Endothelial cell of umbilical vein (primary cell): ENCODE results near the gene LUC7L2. TPM values are rescaled to one million over a fixed set of nuclear protein-coding genes. Genes with fewer than 3 reads are reported as not detected.

ENCODE experiments used
- BruUV-seq: library from RNA; stranded (reverse); fragments of 400-500 nt; replicated peaks from 2 replicates; lab custom pipeline; 2021; lab: Mats Ljungman, UMichigan
- CTCF ChIA-PET: fragments of 300-600, 350-600 bp; sonication (Branson Sonifier 250); formaldehyde crosslinking; loops from one replicate; lab custom pipeline; 2021; ENCODE audit warnings: antibody characterized with exemption, inconsistent platforms; lab: Charles Lee
- POLR2A ChIA-PET: fragments of 300-600, 350-600 bp; sonication (Branson Sonifier 250); formaldehyde crosslinking; loops from one replicate; lab custom pipeline; 2021; ENCODE audit warnings: antibody characterized with exemption, inconsistent platforms; lab: Charles Lee
- DNase-seq: peaks from one replicate; pipeline ENCODE4 v3.0.0-alpha.2; 2011; ENCODE audit warnings: low read depth, low spot score
- FAIRE-seq: peaks from 2 replicates; lab custom pipeline; 2011; peaks lifted over from hg19 to GRCh38; lab: Jason Lieb, UNC
- H2AFZ ChIP-seq: 2 replicates; pipeline ENCODE4 v1.6.0; 2012; ENCODE audit warnings: low read depth, low read length, control low read depth, inconsistent platforms
- H3K27ac ChIP-seq: 2 replicates; pipeline ENCODE4 v1.5.1; 2011; ENCODE audit warnings: low read depth, mild to moderate bottlenecking, control low read depth, low read length, moderate library complexity; ENCODE audit not compliant: insufficient read depth
- H3K27me3 ChIP-seq, 2 experiments: 2 replicates each; pipeline versions ENCODE4 v1.6.0 to v1.6.1; 2011; ENCODE audit warnings: low read length in 2 of 2, mixed read lengths in 1 of 2; ENCODE audit not compliant: control insufficient read depth in 2 of 2, insufficient read depth in 2 of 2
- H3K36me3 ChIP-seq, 2 experiments: 2 replicates in 1 of 2; 3 replicates in 1 of 2; pipeline ENCODE4 v1.5.1; 2011; ENCODE audit warnings: low read length in 2 of 2, mild to moderate bottlenecking in 1 of 2, moderate library complexity in 1 of 2; ENCODE audit not compliant: control insufficient read depth in 2 of 2, insufficient read depth in 2 of 2; ENCODE audit errors: extremely low read depth in 1 of 2
- H3K4me1 ChIP-seq: 3 replicates; pipeline ENCODE4 v1.5.1; 2011; ENCODE audit warnings: mild to moderate bottlenecking, low read length; ENCODE audit not compliant: control insufficient read depth, insufficient read depth; ENCODE audit errors: extremely low read depth
- H3K4me2 ChIP-seq: 2 replicates; pipeline ENCODE4 v1.6.1; 2011; ENCODE audit warnings: low read length, control low read depth, mixed read lengths; ENCODE audit not compliant: insufficient read depth
- H3K4me3 ChIP-seq, 3 experiments: fragments of 200-600 bp in 1 of 3; sonication (generic), shearing (Covaris generic) in 1 of 3; replicated peaks in 1 of 3; 2 replicates each; pipeline ENCODE4 v1.5.1; 2011 to 2016; ENCODE audit warnings: control low read depth in 3 of 3, low read length in 3 of 3, mild to moderate bottlenecking in 2 of 3, inconsistent platforms in 1 of 3, low read depth in 1 of 3, moderate library complexity in 1 of 3; ENCODE audit not compliant: insufficient read depth in 1 of 3
- H3K79me2 ChIP-seq: 2 replicates; pipeline ENCODE4 v1.6.0; 2012; ENCODE audit warnings: low read length, inconsistent platforms; ENCODE audit not compliant: control insufficient read depth, insufficient read depth
- H3K9ac ChIP-seq: replicated peaks from 2 replicates; pipeline ENCODE3; 2011; ENCODE audit warnings: low read length, control low read depth; ENCODE audit not compliant: insufficient read depth; ENCODE audit errors: extremely low read depth
- H3K9me1 ChIP-seq: replicated peaks from 3 replicates; pipeline ENCODE4 v1.6.0; 2011; ENCODE audit warnings: mild to moderate bottlenecking, low read length; ENCODE audit not compliant: control insufficient read depth, insufficient read depth; ENCODE audit errors: extremely low read depth
- H3K9me3 ChIP-seq: replicated peaks from 2 replicates; pipeline ENCODE4 v1.5.1; 2012; ENCODE audit warnings: low read length, inconsistent platforms; ENCODE audit not compliant: control insufficient read depth, insufficient read depth
- H4K20me1 ChIP-seq: replicated peaks from 2 replicates; pipeline ENCODE3; 2011; ENCODE audit warnings: mild to moderate bottlenecking, low read length; ENCODE audit not compliant: control insufficient read depth, insufficient read depth; ENCODE audit errors: extremely low read depth
- CTCF ChIP-seq, 2 donors: IDR thresholded peaks; 1 replicate in 1 of 2; 2 replicates in 1 of 2; pipeline ENCODE4 v1.5.1; 2011; ENCODE audit warnings: low read length in 2 of 2, mild to moderate bottlenecking in 2 of 2, moderate library complexity in 2 of 2, control low read depth in 1 of 2, inconsistent platforms in 1 of 2, low read depth in 1 of 2; ENCODE audit not compliant: insufficient read depth in 1 of 2; ENCODE audit errors: extremely low read depth in 1 of 2
- EZH2 ChIP-seq: IDR thresholded peaks from 2 replicates; pipeline ENCODE4 v1.6.1; 2012; ENCODE audit warnings: borderline replicate concordance, low read depth, mild to moderate bottlenecking, moderate library complexity, low read length, inconsistent platforms; ENCODE audit not compliant: severe bottlenecking
- FOS ChIP-seq: IDR thresholded peaks from 2 replicates; pipeline ENCODE4 v1.6.1; 2011; ENCODE audit warnings: mild to moderate bottlenecking, low read length, moderate library complexity, borderline replicate concordance; ENCODE audit not compliant: insufficient read depth
- GATA2 ChIP-seq: IDR thresholded peaks from 2 replicates; pipeline ENCODE4 v1.7.0; 2011; ENCODE audit warnings: low read depth, mild to moderate bottlenecking, moderate library complexity, mixed read lengths, low read length; ENCODE audit not compliant: insufficient read length, insufficient read depth
- JUN ChIP-seq: IDR thresholded peaks from 2 replicates; pipeline ENCODE4 v1.6.1; 2011; ENCODE audit warnings: borderline replicate concordance, low read depth; ENCODE audit not compliant: insufficient read length, insufficient read depth
- MAX ChIP-seq: IDR thresholded peaks from 2 replicates; pipeline ENCODE4 v1.6.1; 2011; ENCODE audit not compliant: insufficient read depth, insufficient read length
- MYC ChIP-seq: IDR thresholded peaks from one replicate; pipeline ENCODE4 v1.6.1; 2011; ENCODE audit warnings: mild to moderate bottlenecking, low read depth, low read length
- POLR2A ChIP-seq: IDR thresholded peaks from 2 replicates; pipeline ENCODE4 v1.6.1; 2012; ENCODE audit warnings: low read depth, mild to moderate bottlenecking, control low read depth, low read length
- POLR2AphosphoS5 ChIP-seq: IDR thresholded peaks from 2 replicates; pipeline ENCODE4 v1.6.1; 2012; ENCODE audit warnings: low read depth, mild to moderate bottlenecking, control low read depth, low read length, moderate library complexity; ENCODE audit not compliant: insufficient read depth
- dilution Hi-C: fragments of 300-500 bp; cut with MboI; formaldehyde crosslinking; loops from one replicate; pipeline ENCODE4 v1.15.0; 2019; ENCODE audit warnings: low sequenced_read_pairs; ENCODE audit not compliant: extremely low pct_ligation_motif_present
- intact Hi-C: fragments of 100-400 bp; cut with micrococcal nuclease; formaldehyde crosslinking; loops from one replicate; pipeline ENCODE4 v1.10.0; 2022
- polyA plus RNA-seq, 4 experiments: library from polyadenylated mRNA; depleted of rRNA in 3 of 4; stranded (reverse) in 3 of 4; unstranded in 1 of 4; fragments of >200 nt; gene quantifications; 2 replicates each; pipeline versions ENCODE4 v1.2.1 to v1.2.3, GENCODE V29; 2011 to 2012; ENCODE audit warnings: missing spikeins in 1 of 4
- total RNA-seq: library from RNA; stranded (reverse); gene quantifications from 2 replicates; pipeline ENCODE4 v1.2.3, GENCODE V29; 2021

The LUC7L2 gene
- total and polyA plus RNA-seq, 2 donors (not counting 3 experiments of a cell fraction or from before 2014, with no cell fraction given) = 28.0 to 85.8 TPM

GRCh38 chr7:139430443-139430842 is 70.7 kb downstream of the LUC7L2 start:
- intact Hi-C loops = no loop called here
- H3K27ac ChIP-seq = no peak overlapping the region

More at GRCh38 chr7:139430443-139430842, 70.7 kb downstream of the LUC7L2 start:
- Histone ChIP-seq H3K9me1 (no peaks in the 10 kb centered on the region), H3K4me1 (no peaks in the 10 kb centered on the region), H3K36me3 (peaks cover 0 to 3% of the 10 kb centered on the region in 2 experiments), H3K27me3 (no peaks in the 10 kb centered on the region), H3K9me3 (no peaks in the 10 kb centered on the region), H3K79me2 (no peaks in the 10 kb centered on the region), H4K20me1 (no peaks in the 10 kb centered on the region), H2AFZ (no peak overlapping the region), H3K9ac (no peak overlapping the region), H3K4me3 (no peak overlapping the region), H3K4me2 (no peak overlapping the region)
- TF ChIP-seq EZH2 (no peak), POLR2A (no peak), CTCF (IDR thresholded peaks at IDR 0.05; ENCODE audit: extremely low read depth in 1 of 2, insufficient read depth in 1 of 2, low read depth in 1 of 2, low read length in 2 of 2) (no peak), GATA2 (no peak), JUN (no peak), FOS (no peak), POLR2AphosphoS5 (no peak), MAX (no peak), MYC (no peak)
- ChIA-PET POLR2A (interaction anchor here (0.6 kb wide), 1 partner anchor 1422 kb away, joined by 3 read pairs; no protein-coding TSS in a partner anchor), CTCF (no interaction called here)
- FAIRE-seq = no peak
- DNase-seq = no peak
- dilution Hi-C loops = no loop called here
- BruUV-seq = no TSS peak
